ENCODE results near the gene SERP2. TPM values are rescaled to one million over a fixed set of nuclear protein-coding genes. Genes with fewer than 3 reads are reported as not detected.

SERP2 gene
- total and polyA plus RNA-seq, 2 of the 13 experiments (the other 11 are each of a cell fraction or from before 2014, with no cell fraction given): not detected

- Histone ChIP-seq H3K4me2 (ENCODE audit: low read depth, low read length) (no peak overlapping the region), H3K27me3 (ENCODE audit: control insufficient read depth in 1 of 2, insufficient read depth in 2 of 2, low read length in 2 of 2) (no peaks in the 10 kb centered on the region; a peak in 1 of 5 replicates), H3K4me1 (ENCODE audit: insufficient read depth, low read length) (peaks cover 7% of the 10 kb centered on the region), H2AFZ (ENCODE audit: low read length) (no peak overlapping the region), H4K20me1 (ENCODE audit: insufficient read depth, low read length) (no peaks in the 10 kb centered on the region), H3K9ac (ENCODE audit: insufficient read depth, low read depth, low read length) (no peak overlapping the region), H3K36me3 (replicated peaks in 1 of 2; ENCODE audit: control insufficient read depth in 1 of 2, insufficient read depth in 2 of 2, low read length in 2 of 2) (no peaks in the 10 kb centered on the region), H3K79me2 (ENCODE audit: insufficient read depth, low read length) (peaks cover 10% of the 10 kb centered on the region), H3K9me3 (ENCODE audit: low read length) (no peaks in the 10 kb centered on the region), H3K27ac (ENCODE audit: extremely low read length, insufficient read depth, low read length) (no peak overlapping the region), H3K4me3 (replicated peaks in 1 of 3; ENCODE audit: insufficient read depth in 1 of 3, low read depth in 2 of 3, low read length in 3 of 3) (no peak overlapping the region)
- intact Hi-C loops (cut with micrococcal nuclease; ENCODE audit: unreplicated experiment) (no loop called here), in situ Hi-C loops (cut with HindIII; ENCODE audit: extremely low pct_ligation_motif_present, low pct_unique_long_range_greater_than_20kb) (no loop called here)
- DNase-seq (ENCODE audit: low spot score) (no peak), ATAC-seq (no peak), FAIRE-seq (no peak)
- ChIA-PET CTCF (ENCODE audit: low intra/inter-chr PET ratio, low total read pairs) (no interaction called here), POLR2A (no interaction called here)
- BruUV-seq (replicated peaks): no TSS peak
- WGBS (ENCODE audit: low lambda C conversion rate): 93% methylated on average over 10 of the region's 10 CpGs
- no peak for TF ChIP-seq CENPX (CRISPR knock-in tag; IDR thresholded peaks at IDR 0.05)
- no peak for TF ChIP-seq ZFX (CRISPR knock-in tag; IDR thresholded peaks at IDR 0.05; ENCODE audit: low read depth)
- no peak for TF ChIP-seq SYNCRIP (IDR thresholded peaks at IDR 0.05; ENCODE audit: insufficient read depth, low read depth, low read length)
- no peak for TF ChIP-seq AKNA (CRISPR knock-in tag; IDR thresholded peaks at IDR 0.05; ENCODE audit: borderline replicate concordance)
- no peak for TF ChIP-seq PREB (CRISPR knock-in tag; IDR thresholded peaks at IDR 0.05)
- no peak for TF ChIP-seq TFAP4 (IDR thresholded peaks at IDR 0.05; ENCODE audit: borderline replicate concordance, low read depth)
- no peak for TF ChIP-seq NR1H2 (CRISPR knock-in tag; IDR thresholded peaks at IDR 0.05; ENCODE audit: borderline replicate concordance, low read depth)
- no peak for TF ChIP-seq POLR2AphosphoS2 (IDR thresholded peaks at IDR 0.05; ENCODE audit: low read depth, low read length)
- no peak for TF ChIP-seq NFAT5 (CRISPR knock-in tag; IDR thresholded peaks at IDR 0.05)
- no peak for TF ChIP-seq ZNF576 (CRISPR knock-in tag; IDR thresholded peaks at IDR 0.05)
- no peak for TF ChIP-seq SKI (IDR thresholded peaks at IDR 0.05; ENCODE audit: partially characterized antibody)
Observed at GRCh38 chr13:44440046-44440608, 66.5 kb downstream of the SERP2 start.

Data from HepG2 (cell line).